ENCODE data around the gene TXNDC5. TPM values are rescaled to one million over a fixed set of nuclear protein-coding genes. Genes with fewer than 3 reads are reported as not detected.

Gene TXNDC5
- total RNA-seq (2014; rRNA removed) = 240 and 292 TPM in 2 replicates
- polyA plus RNA-seq (2012) = 104 TPM

- DNase-seq (ENCODE audit: low read depth) = peak; percentile 61
These were observed at the start of gene TXNDC5 for GRCh38 chr6:7910654-7911344. TXNDC5 (minus strand) TSS chr6:7910788; CDS start chr6:7910776, 12 bp downstream.

- no peak for DNase-seq (ENCODE audit: low read depth)
These were observed 49.6 kb upstream of the TXNDC5 start for GRCh38 chr6:7960141-7960540.

GRCh38 chr6:7959453-7959852 is 48.9 kb upstream of the TXNDC5 start:
- DNase-seq (ENCODE audit: low read depth) = no peak

GRCh38 chr6:7958464-7958863 is 47.9 kb upstream of the TXNDC5 start:
- no peak for DNase-seq (ENCODE audit: low read depth)

- no peak for DNase-seq (ENCODE audit: low read depth)
These were observed 45.7 kb upstream of the TXNDC5 start for GRCh38 chr6:7956257-7956656.

- peak; percentile 19 for DNase-seq (ENCODE audit: low read depth)
These were observed 44.1 kb upstream of the TXNDC5 start for GRCh38 chr6:7954477-7955200.

- no peak for DNase-seq (ENCODE audit: low read depth)
These were observed 43.2 kb upstream of the TXNDC5 start for GRCh38 chr6:7953753-7954152.

GRCh38 chr6:7939864-7940228 is 29.3 kb upstream of the TXNDC5 start:
- no peak for DNase-seq (ENCODE audit: low read depth)

- peak; percentile 72 for DNase-seq (ENCODE audit: low read depth)
These were observed 28.7 kb upstream of the TXNDC5 start for GRCh38 chr6:7939184-7939863.

- no peak for DNase-seq (ENCODE audit: low read depth)
These were observed 28.1 kb upstream of the TXNDC5 start for GRCh38 chr6:7938562-7939183.

GRCh38 chr6:7933794-7934193 is 23.2 kb upstream of the TXNDC5 start:
- DNase-seq (ENCODE audit: low read depth) = no peak

- no peak for DNase-seq (ENCODE audit: low read depth)
These were observed 22.0 kb upstream of the TXNDC5 start for GRCh38 chr6:7932625-7933024.

- DNase-seq (ENCODE audit: low read depth) = no peak
These were observed 14.3 kb upstream of the TXNDC5 start for GRCh38 chr6:7924867-7925266.

GRCh38 chr6:7922596-7922995 is 12.0 kb upstream of the TXNDC5 start:
- peak; percentile 26 for DNase-seq (ENCODE audit: low read depth)

- DNase-seq (ENCODE audit: low read depth) = no peak
These were observed 11.1 kb upstream of the TXNDC5 start for GRCh38 chr6:7921632-7922092.

GRCh38 chr6:7921046-7921445 is 10.5 kb upstream of the TXNDC5 start:
- no peak for DNase-seq (ENCODE audit: low read depth)

- DNase-seq (ENCODE audit: low read depth) = no peak
These were observed 9.8 kb upstream of the TXNDC5 start for GRCh38 chr6:7920425-7920824.

GRCh38 chr6:7919871-7920270 is 9.3 kb upstream of the TXNDC5 start:
- no peak for DNase-seq (ENCODE audit: low read depth)

GRCh38 chr6:7918403-7918802 is 7.8 kb upstream of the TXNDC5 start:
- no peak for DNase-seq (ENCODE audit: low read depth)

GRCh38 chr6:7917729-7918128 is 7.1 kb upstream of the TXNDC5 start:
- no peak for DNase-seq (ENCODE audit: low read depth)

- DNase-seq (ENCODE audit: low read depth) = no peak
These were observed 6.4 kb upstream of the TXNDC5 start for GRCh38 chr6:7916959-7917358.

Data from LHCN-M2 (cell line).